HepG2 (cell line): ENCODE data around the gene TFEB. TPM values are rescaled to one million over a fixed set of nuclear protein-coding genes. Genes with fewer than 3 reads are reported as not detected.

Experiments used
- ATF7-NPFF ChIP-seq: sonication (generic); formaldehyde crosslinking; IDR thresholded peaks from 2 replicates; pipeline ENCODE4 v1.8.1; 2023; ENCODE audit warnings: mild to moderate bottlenecking, low read depth, missing genetic modification reagents, moderate library complexity
- ATRX ChIP-seq: sonication (generic); formaldehyde crosslinking; IDR thresholded peaks from 2 replicates; pipeline ENCODE4 v1.4.0; 2020; ENCODE audit warnings: missing genetic modification reagents, borderline replicate concordance
- DNMT1 ChIP-seq: sonication (generic); formaldehyde crosslinking; IDR thresholded peaks from 2 replicates; pipeline ENCODE4 v1.5.1; 2020; ENCODE audit warnings: mild to moderate bottlenecking, missing genetic modification reagents
- ELF3 ChIP-seq: IDR thresholded peaks from 2 replicates; pipeline ENCODE4 v1.6.1; 2016; ENCODE audit warnings: missing genetic modification reagents, missing compliant biosample characterization
- FLYWCH1 ChIP-seq: sonication (generic); formaldehyde crosslinking; IDR thresholded peaks from 2 replicates; pipeline ENCODE4 v1.8.1; 2023; ENCODE audit warnings: mild to moderate bottlenecking, missing genetic modification reagents
- HNRNPL ChIP-seq: fragments of 200-400 bp; formaldehyde crosslinking; IDR thresholded peaks from 2 replicates; pipeline ENCODE4 v1.6.1; 2017; ENCODE audit warnings: mild to moderate bottlenecking, low read depth, low read length
- KLF12 ChIP-seq: sonication (generic); formaldehyde crosslinking; IDR thresholded peaks from 2 replicates; pipeline ENCODE4 v1.4.0; 2020; ENCODE audit warnings: missing genetic modification reagents, borderline replicate concordance
- KMT2A ChIP-seq: sonication (generic); formaldehyde crosslinking; IDR thresholded peaks from 2 replicates; pipeline ENCODE4 v1.4.0; 2020; ENCODE audit warnings: missing genetic modification reagents
- MEIS1 ChIP-seq: sonication (generic); formaldehyde crosslinking; IDR thresholded peaks from 2 replicates; pipeline ENCODE4 v1.9.0; 2021; ENCODE audit warnings: mild to moderate bottlenecking, missing genetic modification reagents, moderate library complexity, borderline replicate concordance
- MYC ChIP-seq: sonication (generic); formaldehyde crosslinking; IDR thresholded peaks from 2 replicates; pipeline ENCODE4 v1.9.0; 2021; ENCODE audit warnings: missing genetic modification reagents, borderline replicate concordance
- PITX1 ChIP-seq: sonication (generic); formaldehyde crosslinking; IDR thresholded peaks from 2 replicates; pipeline ENCODE4 v1.5.1; 2020; ENCODE audit warnings: mild to moderate bottlenecking, missing genetic modification reagents
- RAD21 ChIP-seq: fragments of 450-650 bp; formaldehyde crosslinking; IDR thresholded peaks from 2 replicates; pipeline ENCODE4 v1.5.0; 2020; ENCODE audit warnings: mild to moderate bottlenecking
- TCF7 ChIP-seq: sonication (generic); IDR thresholded peaks from 2 replicates; pipeline ENCODE4 v1.6.1; 2016; ENCODE audit warnings: antibody characterized with exemption, low read depth
- ZBTB8A ChIP-seq: sonication (generic); formaldehyde crosslinking; IDR thresholded peaks from 2 replicates; pipeline ENCODE4 v1.4.0; 2020; ENCODE audit warnings: mild to moderate bottlenecking, low read depth, missing genetic modification reagents, borderline replicate concordance
- ZNF891 ChIP-seq: sonication (generic); formaldehyde crosslinking; IDR thresholded peaks from 2 replicates; pipeline ENCODE4 v1.5.0; 2020; ENCODE audit warnings: mild to moderate bottlenecking, missing genetic modification reagents
- polyA plus RNA-seq, 8 experiments: library from polyadenylated mRNA; depleted of rRNA in 3 of 8; stranded (reverse) in 7 of 8; unstranded in 1 of 8; fragments of >200 nt; fragmentation: Illumina TruSeq in 4 of 8; extraction: Trizol in 4 of 8; gene quantifications; 2 replicates each; pipeline versions ENCODE4 v1.2.1 to v1.2.3, GENCODE V29; 2011 to 2016; ENCODE audit warnings: low read depth in 4 of 8, missing spikeins in 1 of 8, mixed read lengths in 1 of 8; ENCODE audit not compliant: insufficient read depth in 1 of 8
- total RNA-seq, 5 experiments: library from RNA; depleted of rRNA; stranded (reverse); fragments of >200 nt; fragmentation: Illumina TruSeq; extraction: Trizol; gene quantifications; 2 replicates each; pipeline ENCODE4 v1.2.3, GENCODE V29; 2016; ENCODE audit warnings: low read depth in 1 of 5
- TF ChIP-seq, protein P1 (sequence below): sonication (generic); formaldehyde crosslinking; IDR thresholded peaks from 2 replicates; pipeline ENCODE4 v1.4.0; 2020; ENCODE audit warnings: missing genetic modification reagents
- TF ChIP-seq, protein P2 (sequence below): sonication (generic); formaldehyde crosslinking; IDR thresholded peaks from 2 replicates; pipeline ENCODE4 v1.4.0; 2020; ENCODE audit warnings: missing genetic modification reagents
- TF ChIP-seq, protein P3 (sequence below): sonication (generic); formaldehyde crosslinking; IDR thresholded peaks from 2 replicates; pipeline ENCODE4 v1.5.1; 2020; ENCODE audit warnings: mild to moderate bottlenecking, missing genetic modification reagents, moderate library complexity
- TF ChIP-seq, protein P4 (sequence below): sonication (generic); formaldehyde crosslinking; IDR thresholded peaks from 2 replicates; pipeline ENCODE4 v1.9.0; 2022; ENCODE audit warnings: missing genetic modification reagents, mild to moderate bottlenecking, borderline replicate concordance

The TFEB gene
- total and polyA plus RNA-seq, 2 of the 13 experiments (the other 11 are each of a cell fraction or from before 2014, with no cell fraction given), result 13.3 to 18.7 TPM

DNA sequence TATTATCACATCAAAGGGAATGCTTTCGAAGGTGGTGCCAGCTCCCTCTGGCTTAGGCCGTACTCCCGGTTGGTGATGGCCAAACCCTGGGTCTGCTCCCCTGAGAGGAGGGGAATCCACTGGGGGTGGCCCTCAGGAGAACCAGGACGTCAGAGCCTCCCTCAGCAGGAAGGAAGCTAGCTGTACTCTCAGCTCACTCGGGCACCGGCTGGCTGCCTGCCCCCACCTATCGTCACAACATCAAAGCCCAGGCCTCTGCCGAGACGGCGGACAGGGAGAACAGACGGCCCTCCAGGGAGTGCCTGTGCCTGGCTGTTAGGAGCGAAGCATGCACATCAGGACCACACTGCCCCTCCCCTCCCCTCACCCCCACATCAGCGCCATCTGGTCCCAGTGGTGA lies 20.9 kb upstream of the TFEB start (continued):
- TF ChIP-seq HNRNPL, result 0 out of 2 replicates have a peak, but pooled peaks have one; percentile 35
- TF ChIP-seq KMT2A (CRISPR knock-in tag), result no peak
- no peak for TF ChIP-seq MEIS1 (CRISPR knock-in tag)
- TF ChIP-seq PITX1 (CRISPR knock-in tag), result 0 out of 2 replicates have a peak, but pooled peaks have one; percentile 32
- no peak for TF ChIP-seq FLYWCH1 (CRISPR knock-in tag)
- no peak for TF ChIP-seq ATRX
- TF ChIP-seq, protein P1, sequence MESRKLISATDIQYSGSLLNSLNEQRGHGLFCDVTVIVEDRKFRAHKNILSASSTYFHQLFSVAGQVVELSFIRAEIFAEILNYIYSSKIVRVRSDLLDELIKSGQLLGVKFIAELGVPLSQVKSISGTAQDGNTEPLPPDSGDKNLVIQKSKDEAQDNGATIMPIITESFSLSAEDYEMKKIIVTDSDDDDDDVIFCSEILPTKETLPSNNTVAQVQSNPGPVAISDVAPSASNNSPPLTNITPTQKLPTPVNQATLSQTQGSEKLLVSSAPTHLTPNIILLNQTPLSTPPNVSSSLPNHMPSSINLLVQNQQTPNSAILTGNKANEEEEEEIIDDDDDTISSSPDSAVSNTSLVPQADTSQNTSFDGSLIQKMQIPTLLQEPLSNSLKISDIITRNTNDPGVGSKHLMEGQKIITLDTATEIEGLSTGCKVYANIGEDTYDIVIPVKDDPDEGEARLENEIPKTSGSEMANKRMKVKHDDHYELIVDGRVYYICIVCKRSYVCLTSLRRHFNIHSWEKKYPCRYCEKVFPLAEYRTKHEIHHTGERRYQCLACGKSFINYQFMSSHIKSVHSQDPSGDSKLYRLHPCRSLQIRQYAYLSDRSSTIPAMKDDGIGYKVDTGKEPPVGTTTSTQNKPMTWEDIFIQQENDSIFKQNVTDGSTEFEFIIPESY (CRISPR knock-in tag), result 0 out of 2 replicates have a peak, but pooled peaks have one; percentile 18
- TF ChIP-seq ZNF891, result 0 out of 2 replicates have a peak, but pooled peaks have one; percentile 50
- TF ChIP-seq, protein P2, sequence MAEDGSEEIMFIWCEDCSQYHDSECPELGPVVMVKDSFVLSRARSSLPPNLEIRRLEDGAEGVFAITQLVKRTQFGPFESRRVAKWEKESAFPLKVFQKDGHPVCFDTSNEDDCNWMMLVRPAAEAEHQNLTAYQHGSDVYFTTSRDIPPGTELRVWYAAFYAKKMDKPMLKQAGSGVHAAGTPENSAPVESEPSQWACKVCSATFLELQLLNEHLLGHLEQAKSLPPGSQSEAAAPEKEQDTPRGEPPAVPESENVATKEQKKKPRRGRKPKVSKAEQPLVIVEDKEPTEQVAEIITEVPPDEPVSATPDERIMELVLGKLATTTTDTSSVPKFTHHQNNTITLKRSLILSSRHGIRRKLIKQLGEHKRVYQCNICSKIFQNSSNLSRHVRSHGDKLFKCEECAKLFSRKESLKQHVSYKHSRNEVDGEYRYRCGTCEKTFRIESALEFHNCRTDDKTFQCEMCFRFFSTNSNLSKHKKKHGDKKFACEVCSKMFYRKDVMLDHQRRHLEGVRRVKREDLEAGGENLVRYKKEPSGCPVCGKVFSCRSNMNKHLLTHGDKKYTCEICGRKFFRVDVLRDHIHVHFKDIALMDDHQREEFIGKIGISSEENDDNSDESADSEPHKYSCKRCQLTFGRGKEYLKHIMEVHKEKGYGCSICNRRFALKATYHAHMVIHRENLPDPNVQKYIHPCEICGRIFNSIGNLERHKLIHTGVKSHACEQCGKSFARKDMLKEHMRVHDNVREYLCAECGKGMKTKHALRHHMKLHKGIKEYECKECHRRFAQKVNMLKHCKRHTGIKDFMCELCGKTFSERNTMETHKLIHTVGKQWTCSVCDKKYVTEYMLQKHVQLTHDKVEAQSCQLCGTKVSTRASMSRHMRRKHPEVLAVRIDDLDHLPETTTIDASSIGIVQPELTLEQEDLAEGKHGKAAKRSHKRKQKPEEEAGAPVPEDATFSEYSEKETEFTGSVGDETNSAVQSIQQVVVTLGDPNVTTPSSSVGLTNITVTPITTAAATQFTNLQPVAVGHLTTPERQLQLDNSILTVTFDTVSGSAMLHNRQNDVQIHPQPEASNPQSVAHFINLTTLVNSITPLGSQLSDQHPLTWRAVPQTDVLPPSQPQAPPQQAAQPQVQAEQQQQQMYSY (CRISPR knock-in tag), result no peak
- TF ChIP-seq MYC (CRISPR knock-in tag), result no peak; the same call in 1 of the 2 replicates
- no peak for TF ChIP-seq DNMT1
- TF ChIP-seq, protein P3, sequence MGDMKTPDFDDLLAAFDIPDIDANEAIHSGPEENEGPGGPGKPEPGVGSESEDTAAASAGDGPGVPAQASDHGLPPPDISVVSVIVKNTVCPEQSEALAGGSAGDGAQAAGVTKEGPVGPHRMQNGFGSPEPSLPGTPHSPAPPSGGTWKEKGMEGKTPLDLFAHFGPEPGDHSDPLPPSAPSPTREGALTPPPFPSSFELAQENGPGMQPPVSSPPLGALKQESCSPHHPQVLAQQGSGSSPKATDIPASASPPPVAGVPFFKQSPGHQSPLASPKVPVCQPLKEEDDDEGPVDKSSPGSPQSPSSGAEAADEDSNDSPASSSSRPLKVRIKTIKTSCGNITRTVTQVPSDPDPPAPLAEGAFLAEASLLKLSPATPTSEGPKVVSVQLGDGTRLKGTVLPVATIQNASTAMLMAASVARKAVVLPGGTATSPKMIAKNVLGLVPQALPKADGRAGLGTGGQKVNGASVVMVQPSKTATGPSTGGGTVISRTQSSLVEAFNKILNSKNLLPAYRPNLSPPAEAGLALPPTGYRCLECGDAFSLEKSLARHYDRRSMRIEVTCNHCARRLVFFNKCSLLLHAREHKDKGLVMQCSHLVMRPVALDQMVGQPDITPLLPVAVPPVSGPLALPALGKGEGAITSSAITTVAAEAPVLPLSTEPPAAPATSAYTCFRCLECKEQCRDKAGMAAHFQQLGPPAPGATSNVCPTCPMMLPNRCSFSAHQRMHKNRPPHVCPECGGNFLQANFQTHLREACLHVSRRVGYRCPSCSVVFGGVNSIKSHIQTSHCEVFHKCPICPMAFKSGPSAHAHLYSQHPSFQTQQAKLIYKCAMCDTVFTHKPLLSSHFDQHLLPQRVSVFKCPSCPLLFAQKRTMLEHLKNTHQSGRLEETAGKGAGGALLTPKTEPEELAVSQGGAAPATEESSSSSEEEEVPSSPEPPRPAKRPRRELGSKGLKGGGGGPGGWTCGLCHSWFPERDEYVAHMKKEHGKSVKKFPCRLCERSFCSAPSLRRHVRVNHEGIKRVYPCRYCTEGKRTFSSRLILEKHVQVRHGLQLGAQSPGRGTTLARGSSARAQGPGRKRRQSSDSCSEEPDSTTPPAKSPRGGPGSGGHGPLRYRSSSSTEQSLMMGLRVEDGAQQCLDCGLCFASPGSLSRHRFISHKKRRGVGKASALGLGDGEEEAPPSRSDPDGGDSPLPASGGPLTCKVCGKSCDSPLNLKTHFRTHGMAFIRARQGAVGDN (CRISPR knock-in tag), result peak; percentile 60
- no peak for TF ChIP-seq ZBTB8A (CRISPR knock-in tag)
- TF ChIP-seq KLF12 (CRISPR knock-in tag), result no peak
- TF ChIP-seq RAD21 (CRISPR knock-in tag), result 0 out of 2 replicates have a peak, but pooled peaks have one; percentile 16
- TF ChIP-seq TCF7, result peak; percentile 58; the same call in 1 of the 2 replicates
- no peak for TF ChIP-seq ATF7-NPFF
- TF ChIP-seq, protein P4, sequence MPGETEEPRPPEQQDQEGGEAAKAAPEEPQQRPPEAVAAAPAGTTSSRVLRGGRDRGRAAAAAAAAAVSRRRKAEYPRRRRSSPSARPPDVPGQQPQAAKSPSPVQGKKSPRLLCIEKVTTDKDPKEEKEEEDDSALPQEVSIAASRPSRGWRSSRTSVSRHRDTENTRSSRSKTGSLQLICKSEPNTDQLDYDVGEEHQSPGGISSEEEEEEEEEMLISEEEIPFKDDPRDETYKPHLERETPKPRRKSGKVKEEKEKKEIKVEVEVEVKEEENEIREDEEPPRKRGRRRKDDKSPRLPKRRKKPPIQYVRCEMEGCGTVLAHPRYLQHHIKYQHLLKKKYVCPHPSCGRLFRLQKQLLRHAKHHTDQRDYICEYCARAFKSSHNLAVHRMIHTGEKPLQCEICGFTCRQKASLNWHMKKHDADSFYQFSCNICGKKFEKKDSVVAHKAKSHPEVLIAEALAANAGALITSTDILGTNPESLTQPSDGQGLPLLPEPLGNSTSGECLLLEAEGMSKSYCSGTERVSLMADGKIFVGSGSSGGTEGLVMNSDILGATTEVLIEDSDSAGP, result peak; percentile 37; the same call in 1 of the 2 replicates
- TF ChIP-seq ELF3 (CRISPR knock-in tag), result peak; percentile 41; the same call in 1 of the 2 replicates
